ENCODE results near the gene RC3H2.

GRCh38 chr9:122879443-122879842 is 25.7 kb downstream of the RC3H2 start:
- TF ChIP-seq POLR2A (IDR thresholded peaks at IDR 0.05; ENCODE audit: low read depth, low read length) (no peak), POLR2AphosphoS5 (IDR thresholded peaks at IDR 0.05; ENCODE audit: low read depth, low read length) (no peak), TAF1 (IDR thresholded peaks at IDR 0.05; ENCODE audit: borderline replicate concordance, low read depth, low read length) (no peak)
